H9 (cell line): Measurements from ENCODE around the gene PRAMEF1. TPM values are rescaled to one million over a fixed set of nuclear protein-coding genes. Genes with fewer than 3 reads are reported as not detected.
"Not testable (repeated sequence)": the region's sequence is repeated elsewhere in the genome, so short reads cannot be mapped to it uniquely, and the experiment has no call there.

Experiments used
- DNase-seq: peaks from one replicate; pipeline ENCODE4 v3.0.0-alpha.2; 2017
- H2AFZ ChIP-seq: one replicate; pipeline ENCODE4 v1.6.1; 2013; ENCODE audit warnings: mild to moderate bottlenecking, low read length, control low read depth, moderate library complexity
- H2AK5ac ChIP-seq: 2 replicates; pipeline ENCODE4 v1.6.1; 2013; ENCODE audit warnings: low read length, control low read depth, mixed read lengths; ENCODE audit not compliant: insufficient read length
- H2BK120ac ChIP-seq: one replicate; pipeline ENCODE4 v1.6.1; 2013; ENCODE audit warnings: low read depth, mild to moderate bottlenecking, low read length, control low read depth, inconsistent platforms; ENCODE audit not compliant: poor library complexity, severe bottlenecking
- H2BK12ac ChIP-seq: 2 replicates; pipeline ENCODE4 v1.6.1; 2013; ENCODE audit warnings: low read length, control low read depth, mixed read lengths, low read depth; ENCODE audit not compliant: insufficient read length
- H2BK15ac ChIP-seq: 2 replicates; pipeline ENCODE4 v1.6.1; 2013; ENCODE audit warnings: low read depth, low read length, control low read depth
- H2BK20ac ChIP-seq: one replicate; pipeline ENCODE4 v1.6.1; 2013; ENCODE audit warnings: low read depth, mild to moderate bottlenecking, low read length, control low read depth, inconsistent platforms; ENCODE audit not compliant: poor library complexity, severe bottlenecking
- H2BK5ac ChIP-seq: 2 replicates; pipeline ENCODE4 v1.6.1; 2013; ENCODE audit warnings: low read length, control low read depth, mixed read lengths; ENCODE audit not compliant: insufficient read length
- H3K14ac ChIP-seq: 2 replicates; pipeline ENCODE4 v1.6.1; 2013; ENCODE audit warnings: low read length, control low read depth; ENCODE audit not compliant: insufficient read depth
- H3K18ac ChIP-seq: 2 replicates; pipeline ENCODE4 v1.6.1; 2013; ENCODE audit warnings: low read depth, mild to moderate bottlenecking, mixed read lengths, low read length, control low read depth; ENCODE audit not compliant: insufficient read length
- H3K23ac ChIP-seq: 2 replicates; pipeline ENCODE4 v1.6.1; 2013; ENCODE audit warnings: low read length, control low read depth, mixed read lengths, low read depth; ENCODE audit not compliant: insufficient read length
- H3K23me2 ChIP-seq: 2 replicates; pipeline ENCODE4 v1.6.1; 2013; ENCODE audit warnings: low read depth, mild to moderate bottlenecking, mixed read lengths, low read length, control low read depth; ENCODE audit not compliant: insufficient read length, poor library complexity, severe bottlenecking
- H3K27ac ChIP-seq: 2 replicates; pipeline ENCODE4 v1.5.1; 2013; ENCODE audit warnings: low read length, control low read depth, mixed read lengths, low read depth; ENCODE audit not compliant: insufficient read length
- H3K27me3 ChIP-seq: 2 replicates; pipeline ENCODE4 v1.6.1; 2013; ENCODE audit warnings: low read length, control low read depth, inconsistent platforms; ENCODE audit not compliant: insufficient read depth
- H3K4ac ChIP-seq: 2 replicates; pipeline ENCODE4 v1.6.1; 2013; ENCODE audit warnings: low read depth, mild to moderate bottlenecking, control low read depth, inconsistent platforms, low read length, moderate library complexity
- H3K4me1 ChIP-seq: 2 replicates; pipeline ENCODE4 v1.6.1; 2013; ENCODE audit warnings: low read length, control low read depth, inconsistent platforms; ENCODE audit not compliant: insufficient read depth
- H3K4me2 ChIP-seq: 2 replicates; pipeline ENCODE4 v1.6.1; 2013; ENCODE audit warnings: low read length, control low read depth, mixed read lengths; ENCODE audit not compliant: insufficient read length, insufficient read depth
- H3K56ac ChIP-seq: 2 replicates; pipeline ENCODE4 v1.6.1; 2013; ENCODE audit warnings: low read depth, mild to moderate bottlenecking, mixed read lengths, low read length, control low read depth; ENCODE audit not compliant: insufficient read length
- H3K79me1 ChIP-seq: 2 replicates; pipeline ENCODE4 v1.6.1; 2013; ENCODE audit warnings: low read depth, mild to moderate bottlenecking, moderate library complexity, low read length, control low read depth, inconsistent platforms; ENCODE audit not compliant: insufficient read depth, poor library complexity, severe bottlenecking
- H3K79me2 ChIP-seq: 2 replicates; pipeline ENCODE4 v1.6.1; 2013; ENCODE audit warnings: low read length, control low read depth, inconsistent platforms; ENCODE audit not compliant: insufficient read depth
- H3K9ac ChIP-seq: 2 replicates; pipeline ENCODE4 v1.6.1; 2013; ENCODE audit warnings: low read length, control low read depth, mixed read lengths; ENCODE audit not compliant: insufficient read length; ENCODE audit errors: extremely low read depth
- H3K9me3 ChIP-seq: one replicate; pipeline ENCODE4 v1.6.1; 2013; ENCODE audit warnings: low read depth, low read length, inconsistent platforms; ENCODE audit not compliant: control insufficient read depth
- H3T11ph ChIP-seq: one replicate; pipeline ENCODE4 v1.6.1; 2013; ENCODE audit warnings: mild to moderate bottlenecking, low read length, control low read depth, inconsistent platforms
- H4K20me1 ChIP-seq: one replicate; pipeline ENCODE4 v1.6.1; 2013; ENCODE audit not compliant: control insufficient read depth, insufficient read length, insufficient read depth
- H4K5ac ChIP-seq: 2 replicates; pipeline ENCODE4 v1.6.1; 2013; ENCODE audit warnings: low read depth, mild to moderate bottlenecking, mixed read lengths, low read length, control low read depth; ENCODE audit not compliant: insufficient read length
- H4K8ac ChIP-seq: replicated peaks from 2 replicates; pipeline ENCODE4 v1.6.1; 2013; ENCODE audit warnings: low read length, control low read depth, mixed read lengths, low read depth; ENCODE audit not compliant: insufficient read length
- H4K91ac ChIP-seq: 2 replicates; pipeline ENCODE4 v1.6.1; 2013; ENCODE audit warnings: low read depth, mild to moderate bottlenecking, moderate library complexity, mixed read lengths, low read length, control low read depth; ENCODE audit not compliant: insufficient read length
- H3K27ac Mint-ChIP-seq, 3 experiments: 2 replicates in 2 of 3; 3 replicates in 1 of 3; pipeline ENCODE4 v1.8.0; 2020 to 2021; ENCODE audit warnings: mixed read lengths in 3 of 3, mild to moderate bottlenecking in 1 of 3, moderate library complexity in 1 of 3
- H3K27me3 Mint-ChIP-seq: 2 replicates; pipeline ENCODE4 v1.8.0; 2021; ENCODE audit warnings: low read depth, mild to moderate bottlenecking, moderate library complexity, mixed read lengths
- H3K36me3 Mint-ChIP-seq, 3 experiments: 2 replicates in 2 of 3; 3 replicates in 1 of 3; pipeline ENCODE4 v1.8.0; 2020 to 2021; ENCODE audit warnings: low read depth in 3 of 3, mixed read lengths in 3 of 3; ENCODE audit not compliant: insufficient read depth in 1 of 3
- H3K4me1 Mint-ChIP-seq, 2 experiments: 2 replicates each; pipeline ENCODE4 v1.8.0; 2020; ENCODE audit warnings: mixed read lengths in 2 of 2
- H3K4me3 Mint-ChIP-seq, 2 experiments: 2 replicates in 1 of 2; 3 replicates in 1 of 2; pipeline ENCODE4 v1.8.0; 2020 to 2021; ENCODE audit warnings: mild to moderate bottlenecking in 2 of 2, mixed read lengths in 2 of 2, moderate library complexity in 1 of 2
- H3K9me3 Mint-ChIP-seq, 2 experiments: 2 replicates in 1 of 2; 3 replicates in 1 of 2; pipeline ENCODE4 v1.8.0; 2020; ENCODE audit warnings: mild to moderate bottlenecking in 2 of 2, mixed read lengths in 2 of 2, moderate library complexity in 1 of 2
- CTCF ChIP-seq: fragments of 200-600 bp; sonication (generic); conservative IDR thresholded peaks from 3 replicates; pipeline ENCODE4 v1.8.0; 2021; ENCODE audit warnings: antibody characterized with exemption, mild to moderate bottlenecking
- WGBS: extraction: QIAGEN DNeasy Blood & Tissue Kit; methylation state at CpG from one replicate; pipeline ENCODE4 v1.1.7; 2013; ENCODE audit warnings: missing lambda C conversion rate, low lambda C conversion rate, mixed read lengths; ENCODE audit not compliant: insufficient read length; ENCODE audit errors: extremely low coverage; 5-methylcytosine and 5-hydroxymethylcytosine counted together
- total RNA-seq: library from RNA; stranded (reverse); gene quantifications from 2 replicates; pipeline ENCODE4 v1.2.1, GENCODE V29; 2021

PRAMEF1 gene
- total RNA-seq, 1 experiment from 2014 or later = not detected

GRCh38 chr1:12811409-12811784 lies 20.2 kb downstream of the PRAMEF1 start:
- TF ChIP-seq CTCF = no peak
- peaks cover 0 to 35% (median 2%) of the 10 kb centered on the region in 3 experiments; a peak in 5 of 7 replicates for H3K36me3 Mint-ChIP-seq

GRCh38 chr1:12819061-12819460 lies 27.9 kb downstream of the PRAMEF1 start:
- not testable (repeated sequence) for H3K14ac ChIP-seq, H3K79me2 ChIP-seq, H2BK20ac ChIP-seq, H3K4me1 ChIP-seq, H3K9me3 ChIP-seq, H3T11ph ChIP-seq, H3K27ac Mint-ChIP-seq, H4K91ac ChIP-seq, DNase-seq, H3K23me2 ChIP-seq, H3K27me3 ChIP-seq, H2AK5ac ChIP-seq, H4K8ac ChIP-seq, H4K20me1 ChIP-seq, H3K18ac ChIP-seq, H3K4me1 Mint-ChIP-seq, H3K23ac ChIP-seq, H2BK5ac ChIP-seq, H3K79me1 ChIP-seq, H3K9ac ChIP-seq, H3K4me2 ChIP-seq, H4K5ac ChIP-seq, H2BK120ac ChIP-seq, H3K4me3 Mint-ChIP-seq, H2BK15ac ChIP-seq, H3K27me3 Mint-ChIP-seq, H2AFZ ChIP-seq, H3K4ac ChIP-seq, H3K27ac ChIP-seq, H2BK12ac ChIP-seq, H3K56ac ChIP-seq
- H3K9me3 Mint-ChIP-seq = peaks cover 54 to 73% of the 10 kb centered on the region in 2 experiments
- peaks cover 0 to 18% (median 2%) of the 10 kb centered on the region in 3 experiments; a peak in 3 of 7 replicates for H3K36me3 Mint-ChIP-seq
- WGBS = no CpG with 5 or more reads among the region's 6 CpGs

More at GRCh38 chr1:12811409-12811784, 20.2 kb downstream of the PRAMEF1 start:
- Histone ChIP-seq H3K4me2 (no peak overlapping the region), H3K14ac (no peak overlapping the region), H3T11ph (no peak overlapping the region), H3K27me3 (no peaks in the 10 kb centered on the region), H2BK120ac (no peak overlapping the region), H3K18ac (no peak overlapping the region), H2BK20ac (no peak overlapping the region), H3K9me3 (peaks cover 48% of the 10 kb centered on the region), H2BK5ac (no peak overlapping the region), H3K27ac (no peak overlapping the region), H2BK15ac (no peak overlapping the region), H2BK12ac (no peak overlapping the region), H4K20me1 (no peaks in the 10 kb centered on the region), H3K4ac (no peak overlapping the region), H3K23ac (no peak overlapping the region), H3K4me1 (no peaks in the 10 kb centered on the region), H3K79me2 (no peaks in the 10 kb centered on the region), H2AK5ac (no peak overlapping the region), H4K5ac (no peak overlapping the region), H3K56ac (no peak overlapping the region), H4K91ac (no peak overlapping the region), H3K79me1 (no peaks in the 10 kb centered on the region), H3K9ac (no peak overlapping the region), H2AFZ (no peak overlapping the region), H4K8ac (no peak overlapping the region), H3K23me2 (no peaks in the 10 kb centered on the region)
- peaks cover 80 to 87% of the 10 kb centered on the region in 2 experiments for H3K9me3 Mint-ChIP-seq
- no peaks in the 10 kb centered on the region for H3K27me3 Mint-ChIP-seq
- no peak overlapping the region for H3K4me3 Mint-ChIP-seq
- no peak for DNase-seq
- no CpG with 5 or more reads among the region's 2 CpGs for WGBS
- no peaks in the 10 kb centered on the region for H3K4me1 Mint-ChIP-seq
- no peak overlapping the region for H3K27ac Mint-ChIP-seq
